NCI-H146 treated with DMSO at 0.1 percent for 48 hours (cell line): Measurements from ENCODE around the gene TUBB4A.
"Not testable (repeated sequence)": the region's sequence is repeated elsewhere in the genome, so short reads cannot be mapped to it uniquely, and the experiment has no call there.

Experiments used
- DNase-seq: peaks from one replicate; lab custom pipeline; 2025; ENCODE audit not compliant: unreplicated experiment; lab: John Stamatoyannopoulos, UW

Gene TUBB4A

GRCh38 chr19:6501740-6502648 lies at the start of gene TUBB4A:
Gene TUBB4A, minus strand, starts transcription at chr19:6502309. Its CDS starts 97 bp downstream, at chr19:6502212.
- DNase-seq: no peak

- no peak for DNase-seq
Measured at GRCh38 chr19:6551091-6551490, 49.0 kb upstream of the TUBB4A start.

GRCh38 chr19:6550679-6551078 lies 48.6 kb upstream of the TUBB4A start:
- DNase-seq: not testable (repeated sequence)

GRCh38 chr19:6543866-6544347 lies 41.8 kb upstream of the TUBB4A start:
- DNase-seq: no peak

GRCh38 chr19:6540918-6541689 lies 39.0 kb upstream of the TUBB4A start:
- no peak for DNase-seq

GRCh38 chr19:6539514-6539913 lies 37.4 kb upstream of the TUBB4A start:
- DNase-seq: no peak

GRCh38 chr19:6535558-6536137 lies 33.5 kb upstream of the TUBB4A start:
- no peak for DNase-seq

GRCh38 chr19:6534451-6535093 lies 32.5 kb upstream of the TUBB4A start:
- no peak for DNase-seq

GRCh38 chr19:6533746-6534418 lies 31.8 kb upstream of the TUBB4A start:
- no peak for DNase-seq

- no peak for DNase-seq
Measured at GRCh38 chr19:6533000-6533328, 30.9 kb upstream of the TUBB4A start.

- DNase-seq: no peak
Measured at GRCh38 chr19:6532244-6532999, 30.3 kb upstream of the TUBB4A start.

- no peak for DNase-seq
Measured at GRCh38 chr19:6531956-6532243, 29.8 kb upstream of the TUBB4A start.

GRCh38 chr19:6531163-6531955 lies 29.2 kb upstream of the TUBB4A start:
- no peak for DNase-seq

GRCh38 chr19:6530386-6531162 lies 28.5 kb upstream of the TUBB4A start, which contains the start of gene TNFSF9:
Gene TNFSF9, plus strand, starts transcription at chr19:6531026. Its CDS starts 11 bp downstream, at chr19:6531037.
- peak; percentile 5 for DNase-seq

GRCh38 chr19:6529937-6530385 lies 27.9 kb upstream of the TUBB4A start:
- DNase-seq: no peak

GRCh38 chr19:6529351-6529750 lies 27.2 kb upstream of the TUBB4A start:
- DNase-seq: no peak

GRCh38 chr19:6528544-6529121 lies 26.5 kb upstream of the TUBB4A start:
- DNase-seq: no peak
